Pulmonary artery endothelial cell (primary cell): Measurements from ENCODE around the gene PALS2. TPM values are rescaled to one million over a fixed set of nuclear protein-coding genes. Genes with fewer than 3 reads are reported as not detected.

Experiments used
- DNase-seq: peaks from one replicate; pipeline ENCODE4 v3.0.0-alpha.2; 2011; ENCODE audit warnings: low read depth, low spot score
- total RNA-seq: library from RNA; depleted of rRNA; stranded (reverse); fragments of >200 nt; gene quantifications from 2 replicates; pipeline ENCODE4 v1.2.3, GENCODE V29; 2014

The PALS2 gene
- total RNA-seq, 1 donor from 2014 or later: 26.3 TPM

DNA sequence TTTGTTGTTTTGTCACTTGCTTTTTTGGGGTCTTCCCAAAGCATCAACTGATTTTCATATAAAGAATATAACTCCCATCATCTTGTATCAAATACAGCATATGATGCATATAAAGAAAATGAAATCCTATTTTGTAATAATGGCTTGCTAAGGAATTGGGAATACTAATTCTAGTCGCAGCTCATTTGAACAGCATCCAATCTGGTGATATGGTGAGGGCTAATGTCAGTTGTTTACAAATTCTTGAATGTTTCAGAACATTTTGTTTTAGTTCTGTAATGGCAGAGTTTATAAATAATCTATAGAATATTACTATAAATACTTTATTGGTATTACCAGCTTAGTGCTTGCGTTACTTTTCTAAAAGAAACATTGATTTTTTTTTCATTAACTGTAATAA, 8.9 kb downstream of the PALS2 start:
- DNase-seq: no peak

DNA sequence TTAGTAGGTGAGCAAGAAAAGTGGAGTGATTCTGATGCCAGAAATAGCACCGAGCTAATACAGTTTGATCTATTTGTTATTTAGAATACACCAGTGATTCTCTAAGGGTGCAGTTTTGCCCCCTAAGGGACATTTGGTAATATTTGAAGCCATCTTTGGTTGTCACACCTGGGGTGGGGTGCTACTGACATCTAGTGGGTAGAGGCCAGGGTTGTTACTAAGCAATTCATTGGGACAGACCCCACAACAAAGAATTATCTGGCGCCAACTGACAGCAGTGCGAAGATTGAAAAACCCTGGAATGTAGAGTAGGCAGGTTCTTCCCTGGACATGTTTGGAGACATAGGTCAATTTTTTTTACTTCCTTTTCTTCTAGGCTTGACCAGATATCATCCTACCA, 14.6 kb downstream of the PALS2 start:
- no peak for DNase-seq

DNA sequence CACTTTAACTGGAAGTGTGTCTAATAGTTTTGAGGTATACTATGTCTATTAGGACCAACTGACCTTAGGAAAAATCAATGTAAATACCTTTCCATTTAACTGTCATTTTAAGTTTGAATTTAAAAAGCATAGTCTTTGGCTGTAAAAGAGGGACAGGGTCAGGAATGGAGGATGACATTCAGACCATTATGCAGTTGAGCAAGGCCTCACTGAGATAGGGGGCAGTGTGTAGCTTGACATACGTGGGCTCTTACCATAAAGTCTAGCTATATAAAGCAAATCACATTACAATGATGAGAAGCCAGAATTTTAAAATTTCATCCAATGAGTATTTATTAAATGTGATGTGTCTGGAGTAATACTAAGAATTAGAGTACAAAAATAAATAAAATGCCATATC, 17.9 kb downstream of the PALS2 start:
- no peak for DNase-seq

DNA sequence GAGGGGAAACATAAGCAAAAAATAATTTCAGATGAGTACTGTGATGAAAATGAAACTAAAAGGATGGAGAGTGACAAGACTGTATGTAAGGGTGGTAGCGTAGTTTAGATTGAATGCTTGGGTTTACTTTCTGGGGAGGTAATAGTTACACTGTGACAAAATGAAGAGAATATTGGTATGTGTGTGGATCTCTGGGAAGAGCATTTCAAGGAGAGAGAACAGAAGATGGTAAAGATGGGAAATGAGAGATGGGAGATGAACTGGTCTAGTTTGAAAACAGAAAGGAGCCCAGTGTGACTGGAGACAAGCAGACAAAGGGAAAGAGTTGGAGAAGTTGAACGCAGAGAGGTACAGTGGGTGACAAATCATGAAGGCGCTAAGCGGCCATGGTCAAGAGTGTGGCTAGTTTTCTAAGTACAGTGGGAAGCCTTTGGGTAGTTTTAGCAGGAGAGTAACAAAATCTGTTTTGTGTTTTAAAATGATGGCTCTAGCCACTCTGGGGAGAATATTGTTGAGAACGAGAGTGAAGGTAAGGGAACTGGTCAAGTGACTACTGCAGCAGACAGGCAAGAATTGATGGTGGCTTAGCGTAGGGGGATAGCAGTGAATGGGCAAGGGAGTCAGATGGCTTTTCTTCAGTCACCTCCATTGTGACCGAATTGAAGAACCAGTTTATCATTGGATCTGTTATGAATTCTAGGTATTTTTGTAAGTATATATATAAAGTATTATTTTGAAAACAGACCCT, 22.6 kb downstream of the PALS2 start:
- no peak for DNase-seq

DNA sequence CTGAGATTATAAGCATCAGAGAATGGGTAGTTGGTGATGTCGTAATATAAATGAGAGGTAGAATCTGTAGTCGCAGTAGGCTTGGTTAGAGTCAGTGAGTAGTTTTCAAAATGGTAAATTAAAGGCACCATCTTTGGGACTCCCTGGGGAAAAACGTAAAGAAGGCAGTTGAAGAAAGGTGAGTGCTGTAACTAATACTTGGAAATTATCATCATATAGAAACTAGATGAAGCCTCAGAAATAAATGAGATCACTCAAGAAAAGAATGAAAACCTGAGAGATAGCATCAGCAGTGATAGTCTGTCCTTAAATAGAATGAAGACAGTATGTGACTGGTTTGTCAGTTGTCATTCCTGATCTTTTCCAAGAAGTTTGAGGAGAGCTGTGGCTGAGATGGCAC, 23.8 kb downstream of the PALS2 start:
- no peak for DNase-seq

DNA sequence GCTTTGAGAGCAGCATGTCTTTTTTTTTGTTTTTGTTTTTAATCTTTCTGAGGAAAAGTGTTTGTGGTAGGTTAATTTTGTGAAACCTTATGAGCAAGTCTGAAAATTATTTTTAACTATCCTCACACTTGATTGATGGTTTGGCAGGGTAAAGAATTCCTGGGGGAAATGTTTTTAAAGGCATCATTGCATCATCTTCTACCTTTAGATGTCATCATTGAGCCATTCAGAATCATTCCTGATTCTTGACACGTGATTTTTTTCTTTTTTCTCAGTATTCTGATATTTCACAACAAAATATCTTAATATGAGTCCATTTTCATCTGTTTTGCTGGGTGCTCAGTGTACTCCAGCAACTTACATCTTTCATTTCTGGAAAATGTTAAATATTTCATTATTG, 28.3 kb downstream of the PALS2 start:
- DNase-seq: no peak

- no peak for DNase-seq
Measured at GRCh38 chr7:24602860-24603456, 29.7 kb downstream of the PALS2 start.

- DNase-seq: no peak
Measured at GRCh38 chr7:24604630-24605029, 31.4 kb downstream of the PALS2 start.

DNA sequence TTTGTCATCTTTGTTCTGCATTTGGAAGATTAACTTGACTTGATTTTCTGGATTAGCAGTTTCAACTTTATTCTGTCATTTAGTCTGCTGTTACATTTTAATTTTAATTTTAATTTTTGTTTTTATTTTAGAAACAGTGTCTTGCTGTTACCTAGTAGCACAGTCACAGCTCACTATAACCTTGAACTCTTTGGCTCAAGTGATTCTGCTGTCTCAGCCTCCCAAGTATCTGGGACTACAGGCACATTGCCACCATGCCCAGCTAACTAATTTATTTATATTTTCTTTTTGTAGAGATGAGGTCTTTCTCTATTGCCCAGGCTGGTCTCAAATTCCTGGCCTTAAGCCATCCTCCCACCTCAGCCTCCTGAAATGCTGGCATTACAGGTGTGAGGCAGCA, 35.3 kb downstream of the PALS2 start:
- no peak for DNase-seq

DNA sequence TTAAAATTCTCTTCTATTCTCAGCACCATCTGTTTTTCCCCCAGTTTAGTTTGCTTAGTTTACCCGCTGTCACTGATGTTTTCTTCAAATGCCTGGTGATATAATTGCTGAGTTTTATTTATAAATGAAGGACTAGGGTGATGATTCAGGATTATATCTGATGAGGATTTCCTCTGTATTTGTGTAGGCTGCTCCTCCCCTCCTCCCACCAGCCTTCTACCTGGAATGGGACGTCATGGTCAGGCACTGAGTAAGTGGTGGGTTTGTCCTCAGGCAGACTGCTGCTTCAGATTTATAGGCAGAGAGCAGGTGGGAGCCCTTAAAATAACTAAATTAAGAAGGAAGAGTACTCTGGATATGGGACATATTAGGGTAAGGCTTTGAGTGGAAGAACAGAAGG, 35.8 kb downstream of the PALS2 start:
- DNase-seq: no peak

DNA sequence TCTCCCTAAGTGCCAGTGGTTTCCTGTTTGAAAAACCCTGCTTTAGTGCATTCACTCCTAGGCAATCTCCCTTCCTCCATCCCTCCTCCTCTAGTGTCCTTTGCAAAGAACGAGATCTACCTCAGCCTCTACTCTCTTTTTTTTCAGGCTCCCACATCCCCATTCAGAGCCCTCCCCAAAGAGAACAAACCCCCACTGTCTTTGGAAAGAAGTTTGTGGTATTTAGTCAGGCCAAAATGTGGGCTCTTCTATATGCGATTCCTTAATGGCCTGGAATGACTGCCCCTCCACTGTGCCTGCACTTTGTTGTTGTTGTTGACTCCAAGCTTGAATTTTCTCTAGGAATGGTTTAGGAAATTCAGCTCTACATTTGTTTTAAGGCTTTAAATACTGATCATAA, 36.3 kb downstream of the PALS2 start:
- DNase-seq: no peak

DNA sequence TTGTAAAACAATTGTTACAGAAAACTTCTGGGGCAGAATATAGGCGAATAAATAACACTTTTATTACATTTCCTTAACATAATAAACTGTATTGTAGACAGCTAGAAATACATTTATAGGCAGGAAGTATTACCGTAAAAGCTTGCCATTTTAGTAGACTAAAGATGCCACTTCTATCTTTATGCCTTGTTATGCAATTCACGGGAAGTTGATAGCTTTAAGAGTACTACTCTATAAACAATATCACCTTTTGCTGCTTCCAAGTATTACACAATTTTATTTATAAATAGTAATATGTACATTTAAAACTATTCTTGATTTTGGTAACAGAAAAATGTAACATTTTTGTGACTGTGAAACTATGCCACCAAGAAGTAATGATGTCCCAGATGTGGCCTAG, 37.9 kb downstream of the PALS2 start:
- no peak for DNase-seq

GRCh38 chr7:24617957-24618616, 44.8 kb downstream of the PALS2 start:
- no peak for DNase-seq

GRCh38 chr7:24619978-24620377, 46.7 kb downstream of the PALS2 start:
- DNase-seq: no peak

GRCh38 chr7:24622646-24623182, 49.5 kb downstream of the PALS2 start:
- no peak for DNase-seq

Other genes with a start within 250 kb of the PALS2 start
- 28.3 and 32.6 TPM in 2 replicates for gene GSDME, start 184.0 kb downstream of the PALS2 start, total RNA-seq